Measurements from ENCODE around the gene LCN10. TPM values are rescaled to one million over a fixed set of nuclear protein-coding genes. Genes with fewer than 3 reads are reported as not detected.
"Not testable (repeated sequence)": the region's sequence is repeated elsewhere in the genome, so short reads cannot be mapped to it uniquely, and the experiment has no call there.

The LCN10 gene
- total RNA-seq, 1 donor from 2014 or later, result 10.6 TPM

DNA sequence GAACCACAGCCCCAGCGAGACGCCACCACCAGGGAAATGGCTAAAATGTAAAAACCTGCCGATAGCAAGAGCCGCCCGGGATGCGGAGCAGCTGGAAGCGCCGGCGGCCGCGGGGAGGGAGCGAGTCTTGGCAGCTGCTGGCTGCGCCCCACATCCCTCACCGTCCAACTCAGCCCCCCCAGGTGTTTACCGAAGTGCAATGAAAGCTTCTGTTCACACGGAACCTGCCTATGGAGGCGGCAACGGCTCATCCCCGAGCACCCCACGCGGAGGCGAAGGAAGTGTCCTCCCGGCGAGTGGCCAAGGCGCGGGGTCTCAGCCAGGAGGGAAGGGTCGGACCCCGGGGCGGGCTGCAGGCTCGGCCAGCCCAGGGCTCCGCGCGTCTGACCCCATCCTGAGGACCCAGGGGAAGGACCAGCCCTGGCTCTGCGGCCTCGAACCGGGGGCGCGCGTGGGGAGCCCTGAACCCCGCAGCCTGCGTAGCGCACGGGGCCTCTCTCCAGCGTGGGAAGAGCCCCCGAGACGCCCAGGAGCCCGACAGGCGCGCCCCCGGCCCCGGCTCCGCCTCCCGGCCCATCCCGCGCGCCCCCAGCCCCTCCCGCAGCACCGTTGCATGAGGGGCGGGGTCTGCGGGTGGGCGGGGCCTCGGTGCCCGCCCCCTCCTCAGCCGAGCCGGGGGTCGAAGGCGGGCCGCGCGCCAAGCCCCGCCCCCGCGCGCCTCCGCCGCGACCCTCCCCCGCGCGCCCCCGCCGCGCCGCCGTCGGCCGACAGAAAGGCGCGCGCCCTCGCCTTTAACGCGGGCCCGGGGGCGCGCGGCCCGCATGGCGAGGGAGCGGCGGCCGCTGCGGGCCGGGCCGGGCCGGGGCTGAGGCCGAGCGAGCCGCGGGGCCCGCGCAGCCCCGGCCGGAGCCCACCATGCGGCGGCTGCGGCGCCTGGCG, 30.7 kb downstream of the LCN10 start, which contains the start of gene DIPK1B:
TSS of gene DIPK1B (plus strand) at position 822 of the 939 bp plus-strand sequence. CDS start at position 916, 94 bp downstream.
- intact Hi-C loops (cut with micrococcal nuclease), result no loop called here
- no peak for DNase-seq

DNA sequence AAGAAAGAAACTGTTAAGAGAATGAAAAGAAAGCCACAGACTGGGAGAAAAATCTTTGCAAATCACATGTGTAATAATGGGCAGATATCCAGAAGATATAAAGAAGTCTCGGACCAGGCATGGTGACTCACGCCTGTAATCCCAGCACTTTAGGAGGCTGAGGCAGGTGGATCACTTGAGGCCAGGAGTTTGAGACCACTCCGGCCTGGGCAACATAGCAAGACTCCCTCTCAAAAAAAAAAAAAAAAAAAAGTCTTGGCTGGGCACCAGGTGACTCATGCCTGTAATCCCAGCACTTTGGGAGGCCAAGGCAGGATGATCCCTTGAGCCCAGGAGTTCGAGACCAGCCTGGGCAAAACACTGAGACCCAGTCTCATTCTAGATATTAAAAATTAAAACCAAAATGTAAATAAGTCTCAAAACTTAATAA, 31.5 kb downstream of the LCN10 start:
- DNase-seq; intact Hi-C loops (cut with micrococcal nuclease); ATAC-seq: not testable (repeated sequence)

More for the DNA sequence above, 30.7 kb downstream of the LCN10 start, which contains the start of gene DIPK1B:
- ATAC-seq, result peak; percentile 19

DNA sequence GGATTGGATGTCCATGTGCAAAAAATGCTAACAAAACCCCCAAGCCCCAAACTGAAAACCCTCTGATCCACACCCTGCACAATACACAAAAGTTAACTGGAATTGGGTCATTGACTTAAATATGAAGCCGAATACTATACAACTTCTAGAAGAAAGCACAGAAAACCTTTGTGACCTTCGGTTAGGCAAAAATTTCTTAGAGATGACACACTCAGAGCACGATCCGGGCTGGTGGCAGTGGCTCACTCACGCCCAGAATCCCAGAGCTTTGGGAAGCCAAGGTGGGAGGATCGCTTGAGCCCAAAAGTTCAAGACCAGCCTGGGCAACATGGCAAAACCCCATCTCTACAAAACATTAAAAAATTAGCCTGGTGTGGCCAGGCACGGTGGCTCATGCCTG, 32.2 kb downstream of the LCN10 start:
- no peak for DNase-seq
- no peak for ATAC-seq
- intact Hi-C loops (cut with micrococcal nuclease), result no loop called here

DNA sequence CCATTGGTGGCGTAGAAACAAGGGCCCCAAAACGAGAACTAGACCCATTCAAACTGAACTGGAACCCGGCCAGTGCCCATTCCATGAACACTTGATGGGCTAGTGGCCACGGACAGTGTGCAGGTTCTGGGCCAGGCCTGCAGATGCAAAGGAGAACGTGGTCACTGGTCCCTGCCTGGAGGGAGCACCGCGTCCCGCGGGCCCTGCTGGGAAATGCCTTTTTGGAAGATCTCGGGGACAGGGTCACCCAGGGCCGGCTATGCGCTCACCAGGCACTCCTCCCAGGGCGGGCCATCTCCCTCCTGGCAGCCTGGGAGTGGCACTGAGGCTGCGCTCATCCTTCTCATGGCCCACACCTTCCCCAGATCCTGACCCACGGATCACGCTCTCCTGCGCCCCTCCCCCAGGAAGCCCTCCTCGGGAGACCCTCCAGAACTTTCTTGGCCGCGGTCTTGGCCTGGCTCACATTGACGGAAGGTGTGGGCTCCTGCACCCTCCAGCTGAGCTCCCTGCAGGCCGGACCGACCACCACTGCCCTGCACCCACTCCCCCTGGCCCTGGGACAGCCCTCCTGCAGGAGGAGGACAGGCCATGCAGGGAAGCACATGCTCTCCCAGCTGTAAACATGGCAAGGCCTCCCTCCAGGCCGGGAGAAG, 33.2 kb downstream of the LCN10 start:
- DNase-seq (no peak), ATAC-seq (no peak)
- intact Hi-C loops (cut with micrococcal nuclease), result no loop called here

DNA sequence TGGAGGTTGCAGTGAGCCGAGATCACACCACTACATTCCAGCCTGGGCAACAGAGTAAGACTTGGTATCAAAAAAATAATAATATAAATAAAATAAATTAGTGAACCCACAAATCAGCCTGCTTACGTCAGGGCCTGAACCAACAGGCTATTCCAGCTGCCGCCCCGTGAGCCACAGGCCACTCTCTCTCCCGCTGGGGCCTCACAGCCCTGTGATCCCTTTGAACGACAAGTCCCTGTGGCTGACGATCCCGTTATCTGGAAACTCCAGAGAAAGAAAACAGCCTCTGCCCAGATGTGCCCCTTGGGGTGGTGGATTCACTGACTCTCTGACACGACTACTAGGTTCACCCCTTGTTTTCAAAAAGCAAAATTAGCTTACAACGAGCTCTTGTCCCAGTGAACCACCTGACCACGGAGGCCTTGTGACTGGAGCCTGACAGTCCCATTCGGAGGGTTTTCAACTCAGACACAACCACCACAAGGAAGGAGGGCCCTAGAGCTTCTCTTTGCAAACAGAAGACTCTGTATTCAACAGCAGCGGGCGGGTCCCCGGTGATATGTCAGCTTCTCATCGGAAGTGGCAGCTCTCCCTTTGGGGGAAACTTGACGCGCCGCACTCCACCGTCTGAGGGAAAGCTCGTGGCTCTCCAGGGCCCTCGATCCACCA, 34.8 kb downstream of the LCN10 start:
- ATAC-seq, result no peak
- intact Hi-C loops (cut with micrococcal nuclease), result no loop called here
- DNase-seq, result no peak

DNA sequence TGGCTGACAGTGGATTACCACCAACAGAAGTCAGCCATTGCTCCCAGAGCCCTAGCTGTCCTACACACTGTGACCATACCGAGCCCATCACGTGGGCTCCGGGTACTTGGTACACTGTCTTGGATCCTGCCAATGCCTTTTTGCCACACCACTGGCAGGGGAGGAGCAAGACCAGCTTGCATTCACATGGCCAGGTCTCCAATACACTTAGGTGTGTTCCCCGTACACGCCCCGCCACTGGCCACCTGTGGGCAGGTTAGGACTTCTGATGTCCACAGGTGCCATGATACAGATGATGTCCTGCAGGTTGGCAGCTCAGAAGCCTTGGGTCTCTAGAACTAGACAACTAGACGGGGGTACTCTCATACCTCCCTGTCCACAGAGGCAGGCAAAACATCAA, 35.7 kb downstream of the LCN10 start:
- ATAC-seq, result no peak
- intact Hi-C loops (cut with micrococcal nuclease), result no loop called here

DNA sequence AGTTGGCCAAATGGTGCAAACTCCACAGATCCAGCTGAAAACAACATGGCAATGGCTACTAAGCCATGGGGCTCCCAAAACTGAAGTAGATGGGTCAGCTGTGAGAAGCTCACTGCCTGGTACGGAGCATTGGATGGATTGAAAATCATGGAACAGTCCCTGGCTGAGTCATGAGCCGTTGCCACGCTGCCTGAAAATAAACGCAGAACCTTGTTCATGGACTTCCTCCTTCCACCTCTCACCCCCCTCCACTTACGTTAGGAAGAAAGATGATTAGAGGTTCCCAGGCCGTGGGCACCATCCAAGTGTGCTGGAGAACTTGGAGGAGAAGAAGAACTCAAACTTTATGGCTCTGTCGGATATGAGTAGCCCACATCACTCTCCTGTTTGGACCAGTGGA, 37.2 kb downstream of the LCN10 start:
- intact Hi-C loops (cut with micrococcal nuclease), result no loop called here
- ATAC-seq, result no peak
- no peak for DNase-seq

More for the DNA sequence above, 35.7 kb downstream of the LCN10 start:
- no peak for DNase-seq

DNA sequence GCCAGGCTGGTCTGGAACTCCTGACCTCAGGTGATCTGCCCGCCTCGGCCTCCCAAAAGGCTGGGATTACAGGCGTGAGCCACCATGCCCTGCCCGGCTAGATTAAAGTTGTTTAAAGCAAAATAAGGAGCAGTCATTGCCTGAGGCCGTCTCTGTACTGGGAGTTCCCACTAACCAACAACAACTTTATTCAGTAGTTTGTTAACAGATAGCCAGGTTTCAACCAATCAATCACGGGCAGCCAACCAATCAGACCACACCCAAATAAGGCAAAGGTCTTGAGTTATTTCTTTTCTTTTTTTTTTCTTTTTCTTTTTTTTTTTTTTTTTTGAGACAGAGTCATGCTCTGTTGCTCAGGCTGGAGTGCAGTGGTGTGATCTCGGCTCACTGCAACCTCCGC, 38.0 kb downstream of the LCN10 start:
- ATAC-seq; intact Hi-C loops (cut with micrococcal nuclease); DNase-seq: not testable (repeated sequence)

DNA sequence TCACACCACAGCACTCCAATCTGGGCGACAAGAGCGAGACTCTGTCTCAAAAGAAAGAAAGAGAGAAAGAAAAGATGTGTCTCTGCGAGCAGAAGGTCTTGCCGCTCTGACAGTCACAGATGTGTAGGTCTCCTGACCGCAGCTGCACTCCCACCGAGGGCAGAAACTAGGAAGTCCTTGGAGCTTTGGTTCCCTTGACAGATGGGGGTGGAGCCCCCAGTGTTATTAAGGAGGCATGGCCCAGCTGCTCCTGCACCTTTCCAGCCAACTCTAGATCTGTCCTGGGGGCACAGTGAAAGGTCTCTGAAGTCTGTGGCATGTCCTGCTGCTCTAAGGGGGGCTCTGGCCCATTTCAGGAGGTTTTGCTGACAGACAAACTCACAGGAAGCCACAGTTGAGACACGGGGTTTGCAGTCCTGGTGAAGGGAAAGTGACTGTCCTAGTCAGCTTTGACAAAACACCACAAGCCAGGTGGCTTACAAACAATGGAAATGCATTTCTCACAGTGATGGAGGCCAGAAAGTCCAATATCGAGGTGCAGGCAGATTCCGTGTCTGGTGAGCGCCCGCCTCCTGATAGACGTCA, 39.4 kb downstream of the LCN10 start:
- no peak for ATAC-seq
- DNase-seq, result no peak
- intact Hi-C loops (cut with micrococcal nuclease), result no loop called here

DNA sequence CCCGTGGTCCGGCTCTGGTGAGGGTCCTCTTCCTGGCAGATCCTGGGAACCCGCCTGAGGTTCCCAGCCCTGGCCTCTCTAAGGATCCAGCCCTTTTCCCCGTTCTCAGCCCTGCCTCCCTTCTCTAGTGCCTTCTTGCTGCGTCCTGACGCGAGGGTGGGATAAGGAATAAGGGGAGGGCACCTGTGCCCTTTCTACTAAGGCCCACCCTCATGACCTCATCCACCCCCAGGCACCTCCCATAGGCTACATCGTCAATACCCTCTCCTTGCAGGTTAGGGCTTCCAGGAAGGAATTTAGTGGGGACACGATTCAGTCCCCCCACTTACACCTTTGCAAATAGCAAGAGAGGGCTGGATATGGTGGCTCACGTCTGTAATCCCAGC, 41.1 kb downstream of the LCN10 start:
- DNase-seq (no peak), ATAC-seq (no peak)
- intact Hi-C loops (cut with micrococcal nuclease), result no loop called here

DNA sequence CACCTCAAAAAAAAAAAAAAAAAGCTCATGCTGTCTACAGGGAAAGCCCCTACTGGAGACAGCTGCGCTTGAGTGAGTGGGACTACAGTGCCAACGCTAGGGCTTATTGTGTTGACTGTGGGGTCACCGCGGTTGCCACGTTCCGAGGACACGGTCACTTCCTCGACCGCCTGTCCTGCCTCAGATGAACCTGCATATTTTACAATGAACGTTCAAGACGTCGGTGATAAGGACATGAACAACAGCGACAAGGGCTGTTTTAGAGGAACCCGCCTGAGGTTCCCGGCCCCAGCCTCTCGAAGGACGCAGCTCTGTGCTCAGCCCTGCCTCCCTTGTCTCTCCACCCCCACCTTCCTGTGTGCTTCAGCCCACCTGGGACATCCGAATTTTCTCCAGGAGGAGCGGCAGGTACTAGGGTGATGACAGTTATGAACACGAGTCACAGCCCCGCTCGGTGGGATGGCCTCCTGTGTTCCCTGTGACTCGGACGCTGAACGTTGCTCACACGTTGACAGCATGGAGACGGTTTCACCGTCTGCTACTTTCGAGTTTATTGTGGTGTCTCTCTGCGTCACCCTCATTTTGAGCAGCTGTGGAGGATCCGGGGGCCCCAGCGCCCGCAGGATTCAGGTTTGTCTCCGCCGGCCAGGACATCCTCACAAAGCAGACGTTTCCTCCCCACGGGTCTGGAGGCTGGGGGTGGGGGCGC, 41.6 kb downstream of the LCN10 start:
- intact Hi-C loops (cut with micrococcal nuclease), result no loop called here
- no peak for ATAC-seq
- peak; percentile 26 for DNase-seq

DNA sequence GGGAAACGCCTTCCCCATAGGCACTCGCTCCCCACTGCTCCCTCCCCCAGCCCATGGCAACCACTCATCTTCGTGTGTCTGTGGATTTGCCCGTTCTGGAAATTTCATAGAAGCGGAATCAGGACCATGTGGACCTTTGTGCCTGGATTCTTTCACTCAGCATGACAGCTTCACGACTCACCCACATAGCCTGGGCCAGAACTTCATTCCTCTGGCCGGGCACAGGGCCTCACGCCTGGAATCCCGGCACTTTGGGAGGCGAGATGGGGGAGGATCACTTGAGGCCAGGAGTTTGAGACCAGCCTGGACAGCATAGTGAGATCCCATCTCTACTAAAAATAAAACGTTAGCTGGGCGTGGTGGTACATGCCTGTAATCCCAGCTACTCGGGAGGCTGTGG, 42.4 kb downstream of the LCN10 start:
- intact Hi-C loops (cut with micrococcal nuclease), result no loop called here
- ATAC-seq (no peak), DNase-seq (no peak)

DNA sequence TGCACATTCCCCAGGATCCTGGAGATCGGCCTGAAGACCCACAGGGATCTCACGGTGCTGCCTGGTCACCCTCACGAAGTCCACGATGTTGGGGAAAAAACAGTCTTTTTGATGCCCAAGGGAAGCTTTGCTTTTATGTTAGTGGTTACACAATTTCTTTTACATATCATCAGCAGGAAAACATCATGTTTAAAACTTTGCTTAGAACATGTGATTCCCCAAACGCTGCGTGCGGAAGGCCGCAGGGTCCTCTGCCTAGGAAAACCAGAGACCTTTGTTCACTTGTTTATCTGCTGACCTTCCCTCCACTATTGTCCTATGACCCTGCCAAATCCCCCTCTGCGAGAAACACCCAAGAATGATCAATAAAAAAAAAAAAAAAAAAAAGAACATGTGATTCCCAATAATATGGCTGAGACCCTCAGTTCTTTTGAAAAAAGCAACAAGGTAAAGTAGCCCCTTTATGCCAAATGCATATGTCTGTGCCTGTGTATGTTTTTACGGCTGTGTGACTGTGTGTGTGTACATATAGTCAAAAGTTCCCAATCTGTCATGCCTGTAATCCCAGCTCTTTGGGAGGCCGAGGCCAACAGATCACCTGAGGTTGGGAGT, 44.0 kb downstream of the LCN10 start:
- intact Hi-C loops (cut with micrococcal nuclease), result no loop called here
- no peak for DNase-seq
- ATAC-seq, result no peak

DNA sequence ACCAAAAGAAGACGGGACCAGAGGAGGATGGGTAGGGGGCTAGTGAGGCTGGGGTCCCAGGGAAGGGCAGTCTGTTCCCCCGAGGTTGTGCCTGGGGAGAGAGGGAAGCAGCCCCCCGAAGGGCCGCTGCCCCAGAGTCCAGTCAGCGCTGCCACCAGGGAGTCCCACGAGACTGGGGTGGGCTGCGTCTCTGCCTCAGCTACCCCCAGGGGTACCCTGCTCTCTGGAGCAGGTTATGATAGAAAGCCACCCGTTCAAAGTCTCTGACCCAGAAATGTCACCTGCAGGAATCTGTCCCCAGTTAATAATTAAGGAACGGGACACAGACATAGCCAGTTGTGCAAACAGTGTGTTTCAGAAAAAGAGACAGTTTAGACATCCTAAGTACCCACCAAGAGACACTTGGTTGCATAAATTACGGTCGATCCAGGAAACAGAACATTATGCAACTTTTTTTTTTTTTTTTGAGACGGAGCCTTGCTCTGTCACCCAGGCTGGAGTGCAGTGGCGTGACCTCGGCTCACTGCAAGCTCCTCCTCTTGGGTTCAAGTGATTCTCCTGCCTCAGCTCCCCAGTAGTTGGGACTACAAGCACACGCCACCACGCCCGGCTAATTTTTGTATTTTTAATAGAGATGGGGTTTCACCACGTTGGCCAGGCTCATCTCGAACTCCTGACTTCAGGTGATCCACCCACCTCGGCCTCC, 44.8 kb downstream of the LCN10 start:
- no peak for ATAC-seq
- DNase-seq, result no peak
- intact Hi-C loops (cut with micrococcal nuclease), result no loop called here

DNA sequence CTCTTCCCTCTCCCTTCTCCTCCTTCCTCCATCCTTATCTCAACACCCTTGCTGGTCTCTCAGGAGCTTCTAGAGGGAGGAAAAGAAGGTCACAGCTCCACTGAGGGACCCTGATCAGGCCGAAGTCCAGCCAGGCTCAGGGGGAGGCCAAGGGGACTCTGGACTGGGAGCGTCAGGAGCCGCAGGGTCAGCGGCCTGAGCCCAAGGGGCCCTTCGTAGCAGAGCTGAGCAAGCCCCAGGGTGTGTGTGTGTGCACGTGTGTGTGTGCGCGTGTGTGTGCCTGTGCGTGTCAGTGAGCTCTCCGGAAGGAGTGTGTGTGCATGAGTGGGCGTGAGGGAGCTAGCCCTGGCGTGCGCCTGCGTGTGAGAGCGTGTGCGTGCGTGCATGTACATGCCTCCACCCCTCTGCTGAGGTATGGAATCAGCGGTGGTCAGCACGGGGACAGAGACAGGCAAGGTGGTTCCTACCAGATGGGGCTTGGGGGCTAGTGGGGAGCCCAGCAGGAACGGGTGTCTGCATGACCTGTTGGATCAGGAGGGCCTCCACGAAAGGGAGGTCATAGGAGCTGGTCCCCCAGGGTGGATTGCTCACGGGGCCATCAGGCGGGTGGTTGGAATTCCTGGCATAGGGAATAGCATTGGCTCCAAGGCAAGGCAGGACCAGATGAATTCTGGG, 45.5 kb downstream of the LCN10 start:
- no peak for DNase-seq
- intact Hi-C loops (cut with micrococcal nuclease), result no loop called here
- ATAC-seq, result no peak

DNA sequence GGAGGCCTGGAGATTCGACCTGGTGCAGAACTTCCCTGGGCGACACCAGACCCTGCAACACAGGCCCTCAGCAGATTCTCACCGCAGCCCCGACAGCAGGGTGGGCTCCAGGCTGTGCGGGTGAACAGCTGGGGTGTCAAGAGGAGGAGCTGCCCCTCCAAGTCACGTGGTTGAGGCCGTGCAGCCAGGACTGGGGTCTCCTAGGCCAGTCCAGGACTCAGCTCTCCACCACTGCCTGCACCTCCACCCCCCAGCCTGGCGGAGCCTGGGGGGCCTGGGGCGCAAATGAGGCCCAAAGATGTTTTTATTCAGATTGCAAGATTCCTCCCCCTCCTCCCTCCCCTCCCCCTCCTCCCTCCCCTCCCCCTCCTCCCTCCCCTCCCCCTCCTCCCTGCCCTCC, 46.2 kb downstream of the LCN10 start:
- DNase-seq, result no peak
- intact Hi-C loops (cut with micrococcal nuclease), result no loop called here
- ATAC-seq, result no peak

DNA sequence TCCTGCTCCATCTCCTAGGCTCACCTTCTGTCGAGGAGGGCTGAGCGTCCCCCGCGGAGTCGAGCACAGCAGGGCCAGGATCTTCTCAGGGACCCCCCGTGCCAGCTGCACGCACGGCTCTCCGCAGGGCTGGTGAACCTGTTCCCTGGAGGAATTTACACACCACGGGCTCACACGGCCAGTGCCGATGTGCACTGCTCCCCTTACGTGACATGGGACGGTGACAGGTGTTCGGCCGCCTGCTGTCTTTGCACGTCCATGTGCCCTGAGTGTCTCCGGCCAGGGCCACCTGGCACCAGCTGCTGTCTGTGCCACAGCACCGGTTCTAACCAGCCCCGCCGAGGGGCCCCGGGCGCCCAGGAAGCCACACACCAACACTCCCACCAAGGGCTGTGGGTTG, 46.8 kb downstream of the LCN10 start:
- intact Hi-C loops (cut with micrococcal nuclease), result no loop called here
- DNase-seq, result no peak

More for the DNA sequence above, 46.8 kb downstream of the LCN10 start:
- ATAC-seq, result no peak

All from left ventricle myocardium superior (tissue), 1 donor.